ENCODE measurements around the gene PRKD3. TPM values are rescaled to one million over a fixed set of nuclear protein-coding genes. Genes with fewer than 3 reads are reported as not detected.

PRKD3 gene
- total and polyA plus RNA-seq, 9 of the 15 experiments (the other 6 are each of a cell fraction or from before 2014, with no cell fraction given): 4.7 to 26.7 (median 17.0) TPM

DNA sequence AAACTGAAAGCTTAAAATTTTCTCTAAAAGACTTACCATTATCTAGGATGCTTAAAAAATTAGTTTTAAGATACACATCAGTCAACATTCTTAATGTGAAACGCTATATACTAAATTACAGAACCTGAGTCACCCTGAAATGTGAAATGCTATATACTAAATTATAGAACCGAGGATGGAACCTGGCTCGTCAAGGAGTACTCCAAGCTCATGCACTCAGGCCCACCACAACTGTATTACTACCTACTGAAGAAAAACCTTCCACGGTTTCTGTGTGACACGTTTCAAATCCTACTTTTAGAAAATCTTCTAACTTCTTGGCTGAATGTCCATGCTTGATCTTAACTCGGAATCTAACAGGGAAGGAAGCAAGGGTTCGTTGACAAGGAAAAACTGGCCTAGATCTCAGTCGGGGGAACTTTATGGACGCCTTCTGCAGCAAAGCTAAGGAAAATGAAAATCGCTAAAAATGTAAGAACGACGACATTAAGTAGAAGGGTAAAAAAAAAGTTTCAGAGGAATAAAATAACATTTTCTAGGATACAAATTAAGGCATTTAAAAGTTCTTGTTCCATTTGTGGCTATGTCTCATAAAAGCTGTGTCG is 1.4 kb downstream of the PRKD3 start:
- ATAC-seq (no peak), DNase-seq (ENCODE audit: extremely low read depth in 1 of 4, low spot score in 3 of 4) (peak in 1 of 4 experiments; percentile 21), FAIRE-seq (peak; percentile 49)
- Histone ChIP-seq H3K27ac (ENCODE audit: extremely low read depth, low read depth, low read length) (no peak overlapping the region; the same call in 2 of the 3 replicates), H3K79me2 (ENCODE audit: control insufficient read depth, insufficient read depth, low read length) (peaks cover 26% of the 10 kb centered on the region), H3K9ac (ENCODE audit: insufficient read depth in 1 of 2, low read depth in 2 of 2, low read length in 2 of 2) (peak overlapping the region; percentile 65 to 98; a peak in 3 of 4 replicates), H3K4me2 (ENCODE audit: insufficient read depth, low read length) (peak overlapping the region; percentile 83), H3K27me3 (ENCODE audit: control insufficient read depth in 2 of 2, insufficient read depth in 2 of 2, low read length in 2 of 2) (no peaks in the 10 kb centered on the region), H3K36me3 (ENCODE audit: control insufficient read depth, insufficient read depth, low read length) (peaks cover 4% of the 10 kb centered on the region; the same call in 1 of the 3 replicates), H4K20me1 (replicated peaks; ENCODE audit: control insufficient read depth, insufficient read depth, low read length) (no peaks in the 10 kb centered on the region), H3K9me1 (ENCODE audit: control insufficient read depth, insufficient read depth, low read length) (no peaks in the 10 kb centered on the region), H3K4me1 (replicated peaks in 1 of 2; ENCODE audit: control insufficient read depth in 2 of 2, insufficient read depth in 2 of 2, low read length in 2 of 2) (peaks cover 12 to 14% of the 10 kb centered on the region in 2 experiments), H3K4me3 (peak overlapping the region; percentile 76), H2AFZ (ENCODE audit: low read depth, low read length) (peak overlapping the region; percentile 60), H3K9me3 (replicated peaks; ENCODE audit: control insufficient read depth, insufficient read depth, low read depth, low read length) (no peaks in the 10 kb centered on the region)
- no TSS peak for BruUV-seq (replicated peaks)
- in situ Hi-C loops (cut with MboI): no loop called here
- intact Hi-C loops (cut with micrococcal nuclease): no loop called here
- POLR2A ChIA-PET: interaction anchor here (0.8 to 2.3 kb wide), 4 partner anchors 10 to 15 kb away, joined by 3 to 8 read pairs (median 6); no protein-coding TSS in a partner anchor
- WGBS (ENCODE audit: insufficient coverage, low coverage, missing lambda C conversion rate): 6% methylated on average over 13 of the region's 13 CpGs
- CTCF ChIA-PET (ENCODE audit: low intra/inter-chr PET ratio): no interaction called here
- TF ChIP-seq, protein P1, sequence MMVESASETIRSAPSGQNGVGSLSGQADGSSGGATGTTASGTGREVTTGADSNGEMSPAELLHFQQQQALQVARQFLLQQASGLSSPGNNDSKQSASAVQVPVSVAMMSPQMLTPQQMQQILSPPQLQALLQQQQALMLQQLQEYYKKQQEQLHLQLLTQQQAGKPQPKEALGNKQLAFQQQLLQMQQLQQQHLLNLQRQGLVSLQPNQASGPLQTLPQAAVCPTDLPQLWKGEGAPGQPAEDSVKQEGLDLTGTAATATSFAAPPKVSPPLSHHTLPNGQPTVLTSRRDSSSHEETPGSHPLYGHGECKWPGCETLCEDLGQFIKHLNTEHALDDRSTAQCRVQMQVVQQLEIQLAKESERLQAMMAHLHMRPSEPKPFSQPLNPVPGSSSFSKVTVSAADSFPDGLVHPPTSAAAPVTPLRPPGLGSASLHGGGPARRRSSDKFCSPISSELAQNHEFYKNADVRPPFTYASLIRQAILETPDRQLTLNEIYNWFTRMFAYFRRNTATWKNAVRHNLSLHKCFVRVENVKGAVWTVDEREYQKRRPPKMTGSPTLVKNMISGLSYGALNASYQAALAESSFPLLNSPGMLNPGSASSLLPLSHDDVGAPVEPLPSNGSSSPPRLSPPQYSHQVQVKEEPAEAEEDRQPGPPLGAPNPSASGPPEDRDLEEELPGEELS (CRISPR knock-in tag; IDR thresholded peaks at IDR 0.05; ENCODE audit: borderline replicate concordance): no peak
- TF ChIP-seq ZNF79 (CRISPR knock-in tag; IDR thresholded peaks at IDR 0.05; ENCODE audit: low read depth): no peak
- TF ChIP-seq, protein P2, sequence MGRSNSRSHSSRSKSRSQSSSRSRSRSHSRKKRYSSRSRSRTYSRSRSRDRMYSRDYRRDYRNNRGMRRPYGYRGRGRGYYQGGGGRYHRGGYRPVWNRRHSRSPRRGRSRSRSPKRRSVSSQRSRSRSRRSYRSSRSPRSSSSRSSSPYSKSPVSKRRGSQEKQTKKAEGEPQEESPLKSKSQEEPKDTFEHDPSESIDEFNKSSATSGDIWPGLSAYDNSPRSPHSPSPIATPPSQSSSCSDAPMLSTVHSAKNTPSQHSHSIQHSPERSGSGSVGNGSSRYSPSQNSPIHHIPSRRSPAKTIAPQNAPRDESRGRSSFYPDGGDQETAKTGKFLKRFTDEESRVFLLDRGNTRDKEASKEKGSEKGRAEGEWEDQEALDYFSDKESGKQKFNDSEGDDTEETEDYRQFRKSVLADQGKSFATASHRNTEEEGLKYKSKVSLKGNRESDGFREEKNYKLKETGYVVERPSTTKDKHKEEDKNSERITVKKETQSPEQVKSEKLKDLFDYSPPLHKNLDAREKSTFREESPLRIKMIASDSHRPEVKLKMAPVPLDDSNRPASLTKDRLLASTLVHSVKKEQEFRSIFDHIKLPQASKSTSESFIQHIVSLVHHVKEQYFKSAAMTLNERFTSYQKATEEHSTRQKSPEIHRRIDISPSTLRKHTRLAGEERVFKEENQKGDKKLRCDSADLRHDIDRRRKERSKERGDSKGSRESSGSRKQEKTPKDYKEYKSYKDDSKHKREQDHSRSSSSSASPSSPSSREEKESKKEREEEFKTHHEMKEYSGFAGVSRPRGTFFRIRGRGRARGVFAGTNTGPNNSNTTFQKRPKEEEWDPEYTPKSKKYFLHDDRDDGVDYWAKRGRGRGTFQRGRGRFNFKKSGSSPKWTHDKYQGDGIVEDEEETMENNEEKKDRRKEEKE (IDR thresholded peaks at IDR 0.05; ENCODE audit: borderline replicate concordance in 1 of 2, control insufficient read depth in 1 of 2, low read depth in 2 of 2, low read length in 1 of 2): no peak
- 0 out of 2 replicates have a peak, but pooled peaks have one; percentile 4 for TF ChIP-seq FOXP1 (CRISPR knock-in tag; IDR thresholded peaks at IDR 0.05)
